Mucosa of gallbladder (tissue), 1 donor: ENCODE data around the gene LPAR4. TPM values are rescaled to one million over a fixed set of nuclear protein-coding genes. Genes with fewer than 3 reads are reported as not detected.
"Not testable (repeated sequence)": the region's sequence is repeated elsewhere in the genome, so short reads cannot be mapped to it uniquely, and the experiment has no call there.

Source experiments
- DNase-seq: peaks from one replicate; pipeline ENCODE4 v3.0.0-alpha.2; 2020; ENCODE audit warnings: low spot score
- total RNA-seq: library from RNA; stranded (reverse); gene quantifications from one replicate; pipeline ENCODE4 v1.2.1, GENCODE V29; 2021
- donor health status: DM: no; HTN: no; CAD: no.

The LPAR4 gene, protein sequence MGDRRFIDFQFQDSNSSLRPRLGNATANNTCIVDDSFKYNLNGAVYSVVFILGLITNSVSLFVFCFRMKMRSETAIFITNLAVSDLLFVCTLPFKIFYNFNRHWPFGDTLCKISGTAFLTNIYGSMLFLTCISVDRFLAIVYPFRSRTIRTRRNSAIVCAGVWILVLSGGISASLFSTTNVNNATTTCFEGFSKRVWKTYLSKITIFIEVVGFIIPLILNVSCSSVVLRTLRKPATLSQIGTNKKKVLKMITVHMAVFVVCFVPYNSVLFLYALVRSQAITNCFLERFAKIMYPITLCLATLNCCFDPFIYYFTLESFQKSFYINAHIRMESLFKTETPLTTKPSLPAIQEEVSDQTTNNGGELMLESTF
- total RNA-seq: 0.20 TPM

DNA sequence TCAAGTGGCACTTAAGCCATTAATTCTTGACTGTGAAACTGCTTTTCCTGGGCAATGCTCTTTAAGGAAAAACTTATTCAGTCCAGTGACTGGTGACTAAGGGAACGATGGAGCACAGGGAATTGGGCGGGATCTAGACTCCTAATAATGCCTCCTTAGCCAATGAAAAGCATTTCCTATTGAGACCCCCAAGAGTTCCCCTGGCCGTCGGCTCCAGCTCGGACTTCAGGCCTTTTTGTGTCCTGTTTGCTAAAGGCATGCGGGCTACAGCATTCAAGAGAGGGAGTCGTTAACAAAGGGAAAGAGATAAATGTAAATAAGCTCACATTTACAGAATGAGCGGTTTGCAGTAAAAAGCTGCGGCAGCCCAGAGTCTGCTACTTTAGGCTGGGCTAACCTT is at the start of gene LPAR4:
Gene LPAR4 (plus strand): TSS at position 232 of the 400 bp plus-strand sequence. CDS start 7,150 bp downstream, outside the sequence.
- no peak for DNase-seq

GRCh38 chrX:78706071-78706470 is 41.4 kb upstream of the LPAR4 start:
- no peak for DNase-seq

DNA sequence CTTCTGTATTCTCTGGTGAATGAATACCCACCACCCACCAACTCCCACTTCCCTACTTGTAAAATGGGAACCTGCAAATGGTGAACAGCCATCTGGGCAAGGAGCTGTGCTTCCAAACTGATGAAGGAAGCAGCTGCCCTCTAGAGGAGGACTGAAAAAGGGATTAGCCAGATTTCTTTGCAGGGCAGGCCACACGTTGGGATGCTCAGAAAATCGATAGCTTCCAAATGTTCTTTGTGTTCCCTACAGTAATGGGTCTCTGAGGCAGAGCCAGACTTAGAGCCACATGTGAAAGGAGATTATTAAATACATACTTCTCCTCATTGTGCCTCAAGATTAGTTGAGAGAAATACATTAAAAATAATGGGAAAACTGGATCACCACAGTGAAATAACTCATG is 39.3 kb upstream of the LPAR4 start:
- DNase-seq: peak; percentile 17

DNA sequence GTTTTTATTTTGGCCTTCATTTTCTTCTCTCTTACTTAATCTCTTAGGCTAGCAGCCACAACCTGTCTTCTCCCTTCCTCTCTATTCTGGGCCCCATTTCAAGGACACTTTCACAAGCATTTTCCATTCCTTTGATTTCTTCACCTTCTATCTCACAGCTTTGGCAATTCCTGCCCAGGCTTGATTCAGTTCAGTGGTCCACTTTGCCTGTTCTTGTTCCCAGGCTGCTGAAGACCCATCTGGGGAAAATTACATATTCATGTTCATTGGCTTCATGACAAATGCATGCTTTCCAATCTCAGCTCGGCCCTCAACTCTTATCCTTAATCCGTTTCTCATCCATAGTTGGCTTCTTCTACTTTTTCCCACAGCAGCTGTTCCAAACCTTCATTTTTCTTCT is 38.7 kb upstream of the LPAR4 start:
- no peak for DNase-seq

GRCh38 chrX:78710171-78710570 is 37.3 kb upstream of the LPAR4 start:
- DNase-seq: no peak

- no peak for DNase-seq
These were observed 35.2 kb upstream of the LPAR4 start for GRCh38 chrX:78712336-78712735.

- no peak for DNase-seq
These were observed 22.2 kb upstream of the LPAR4 start for GRCh38 chrX:78725287-78725686.

GRCh38 chrX:78746496-78746895 is 1.0 kb upstream of the LPAR4 start:
- DNase-seq: no peak

- DNase-seq: no peak
These were observed 451 bp downstream of the LPAR4 start for GRCh38 chrX:78747971-78748370.

DNA sequence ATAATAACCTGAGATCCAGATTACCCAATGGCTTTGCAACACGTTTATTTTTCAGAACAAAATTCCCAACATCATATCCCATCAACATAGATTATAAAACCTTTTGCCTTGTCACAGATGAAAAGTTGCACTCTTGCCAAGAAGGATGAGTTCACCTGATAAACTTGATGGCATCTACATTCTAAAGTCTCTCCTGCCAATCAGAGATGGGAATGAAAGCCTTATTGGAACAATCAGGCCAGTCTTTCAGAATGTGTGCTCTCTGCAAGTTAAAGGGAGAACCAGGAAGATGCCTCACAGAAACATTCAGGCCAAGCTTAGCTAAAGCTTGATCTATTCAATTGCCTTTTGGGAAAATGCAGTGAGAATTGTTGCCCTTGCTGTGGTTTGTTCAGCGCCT is 1.3 kb downstream of the LPAR4 start:
- no peak for DNase-seq

DNA sequence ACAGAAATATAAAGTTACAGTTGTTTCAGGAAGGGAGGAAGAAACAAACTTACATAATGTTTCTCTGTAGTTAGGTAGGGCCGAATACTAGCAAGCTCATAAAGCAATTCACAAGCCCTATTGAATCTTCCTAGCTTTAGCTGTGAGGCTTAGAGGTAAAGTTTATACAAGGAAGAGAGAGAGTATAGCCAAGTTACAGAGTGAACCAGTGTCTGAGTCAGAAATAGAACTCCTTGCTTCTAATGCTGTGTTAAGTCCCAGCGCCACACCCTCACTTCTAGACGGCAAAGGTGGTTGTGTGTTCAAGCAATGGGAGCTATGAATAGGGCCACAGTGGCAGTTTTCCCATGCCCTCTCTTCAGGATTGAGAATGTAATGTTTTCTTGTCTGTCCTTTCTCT is 6.1 kb downstream of the LPAR4 start:
- no peak for DNase-seq

DNA sequence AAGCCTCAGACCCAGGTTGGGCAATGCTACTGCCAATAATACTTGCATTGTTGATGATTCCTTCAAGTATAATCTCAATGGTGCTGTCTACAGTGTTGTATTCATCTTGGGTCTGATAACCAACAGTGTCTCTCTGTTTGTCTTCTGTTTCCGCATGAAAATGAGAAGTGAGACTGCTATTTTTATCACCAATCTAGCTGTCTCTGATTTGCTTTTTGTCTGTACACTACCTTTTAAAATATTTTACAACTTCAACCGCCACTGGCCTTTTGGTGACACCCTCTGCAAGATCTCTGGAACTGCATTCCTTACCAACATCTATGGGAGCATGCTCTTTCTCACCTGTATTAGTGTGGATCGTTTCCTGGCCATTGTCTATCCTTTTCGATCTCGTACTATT is 7.4 kb downstream of the LPAR4 start:
- DNase-seq: no peak

- DNase-seq: no peak
These were observed 11.6 kb downstream of the LPAR4 start for GRCh38 chrX:78759081-78759480.

- DNase-seq: no peak
These were observed 21.7 kb downstream of the LPAR4 start for GRCh38 chrX:78769101-78769755.

DNA sequence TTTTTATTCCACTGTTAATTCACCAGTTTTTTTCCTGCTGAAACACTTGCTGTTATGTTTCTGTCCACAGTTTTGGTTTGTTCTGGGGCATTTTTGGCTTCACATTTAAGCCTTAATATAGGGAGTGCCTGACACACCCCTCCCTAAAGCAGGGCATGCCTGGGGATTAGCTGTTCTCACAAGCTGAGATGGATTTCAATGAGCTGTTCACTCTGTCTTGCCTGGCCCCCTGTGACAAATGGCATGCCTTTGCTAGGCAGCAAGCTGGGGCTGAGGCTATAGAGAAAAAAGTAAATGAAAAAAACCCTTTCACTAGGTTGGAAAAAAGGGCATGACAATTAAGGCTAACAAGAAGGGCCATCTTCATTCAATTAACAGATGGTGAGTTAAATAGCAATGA is 22.4 kb downstream of the LPAR4 start:
- no peak for DNase-seq

DNA sequence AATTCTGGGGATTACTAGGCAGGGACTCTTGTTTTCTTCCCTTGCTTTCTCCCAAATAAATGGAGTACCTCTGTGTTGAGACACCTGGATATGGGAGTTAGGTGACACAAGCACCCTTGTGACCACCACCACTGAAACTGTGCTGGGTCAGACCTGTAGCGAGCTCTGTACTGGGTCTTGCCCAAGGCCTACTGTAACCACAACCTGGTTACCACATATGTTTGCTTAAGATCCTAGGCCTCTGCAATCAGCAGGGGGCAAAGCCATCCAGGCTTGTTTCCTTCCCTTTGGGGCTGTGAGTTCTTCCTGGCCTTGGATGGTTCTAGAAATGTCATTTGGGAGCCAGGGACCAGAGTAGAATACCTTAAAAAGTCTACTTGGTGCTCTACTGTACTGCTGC is 49.4 kb downstream of the LPAR4 start:
- no peak for DNase-seq

DNA sequence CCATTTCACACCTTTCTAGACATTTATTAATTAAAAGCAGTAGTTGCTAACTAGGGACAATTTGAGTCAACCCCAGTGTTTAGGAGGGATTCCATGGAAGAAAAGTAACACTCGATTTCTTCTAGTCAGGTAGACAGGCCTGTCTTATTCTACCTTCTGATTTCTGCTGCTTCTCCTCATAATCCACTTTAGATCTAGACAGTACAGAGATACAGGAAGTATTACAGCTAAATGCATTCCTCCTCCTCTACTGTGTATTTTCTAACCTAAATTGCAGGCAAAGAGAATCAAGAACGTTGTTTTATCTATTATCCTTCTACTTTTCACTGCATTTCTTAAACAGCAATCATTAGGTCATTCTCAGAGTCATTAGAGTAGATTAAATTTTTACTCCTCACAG is 52.6 kb downstream of the LPAR4 start:
- DNase-seq: no peak

DNA sequence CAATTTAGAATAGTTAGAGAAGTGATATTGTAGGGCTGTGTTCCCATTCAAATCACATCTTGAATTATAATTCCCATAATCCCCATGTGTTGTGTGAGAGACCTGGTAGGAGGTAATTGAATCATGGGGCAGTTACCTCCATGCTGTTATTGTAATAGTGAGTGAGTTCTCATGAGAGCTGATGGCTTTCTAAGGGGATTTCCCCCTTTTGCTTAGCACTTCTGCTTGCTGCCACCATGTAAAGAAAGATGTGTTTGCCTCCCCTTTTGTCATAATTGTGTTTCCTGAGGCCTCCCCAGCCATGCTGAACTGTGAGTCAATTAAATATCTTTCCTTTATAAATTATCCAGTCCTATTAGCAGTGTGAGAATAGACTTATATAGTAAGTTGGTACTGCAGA is 53.2 kb downstream of the LPAR4 start:
- no peak for DNase-seq

- DNase-seq: no peak
These were observed 54.0 kb downstream of the LPAR4 start for GRCh38 chrX:78801522-78801921.

DNA sequence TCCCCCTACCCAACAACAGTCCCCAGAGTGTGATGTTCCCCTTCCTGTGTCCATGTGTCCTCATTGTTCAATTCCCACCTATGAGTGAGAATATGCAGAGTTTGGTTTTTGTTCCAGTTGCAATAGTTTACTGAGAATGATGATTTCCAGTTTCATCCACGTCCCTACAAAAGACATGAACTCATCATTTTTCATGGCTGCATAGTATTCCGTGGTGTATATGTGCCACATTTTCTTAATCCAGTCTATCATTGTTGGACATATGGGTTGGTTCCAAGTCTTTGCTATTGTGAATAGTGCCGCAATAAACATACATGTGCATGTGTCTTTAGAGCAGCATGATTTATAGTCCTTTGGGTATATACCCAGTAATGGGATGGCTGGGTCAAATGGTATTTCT is 55.0 kb downstream of the LPAR4 start:
- not testable (repeated sequence) for DNase-seq
